IPS-18a (cell line): ENCODE measurements around the gene ATP4A.

Experiments
- H3K27ac ChIP-seq: one replicate; pipeline ENCODE4 v1.5.1; 2013; ENCODE audit warnings: low read length
- H3K27me3 ChIP-seq: one replicate; pipeline ENCODE4 v1.6.1; 2013; ENCODE audit warnings: mild to moderate bottlenecking, low read length; ENCODE audit not compliant: control insufficient read depth, insufficient read depth
- H3K36me3 ChIP-seq: one replicate; pipeline ENCODE4 v1.6.1; 2013; ENCODE audit warnings: low read depth, low read length; ENCODE audit not compliant: control insufficient read depth
- H3K4me1 ChIP-seq: one replicate; pipeline ENCODE4 v1.6.1; 2013; ENCODE audit warnings: low read depth, low read length; ENCODE audit not compliant: control insufficient read depth
- H3K4me3 ChIP-seq: one replicate; pipeline ENCODE4 v1.5.1; 2013; ENCODE audit warnings: low read length
- H3K9ac ChIP-seq: one replicate; pipeline ENCODE4 v1.6.1; 2013; ENCODE audit warnings: mild to moderate bottlenecking, low read length, moderate library complexity
- H3K9me3 ChIP-seq: one replicate; pipeline ENCODE4 v1.6.1; 2013; ENCODE audit warnings: low read depth, low read length; ENCODE audit not compliant: control insufficient read depth

Gene ATP4A

GRCh38 chr19:35562776-35563175 lies 682 bp downstream of the ATP4A start:
- H3K27me3 ChIP-seq, result peaks cover 16% of the 10 kb centered on the region
- no peaks in the 10 kb centered on the region for H3K4me1 ChIP-seq
- no peak overlapping the region for H3K4me3 ChIP-seq
- H3K27ac ChIP-seq, result no peak overlapping the region
- no peaks in the 10 kb centered on the region for H3K9me3 ChIP-seq
- no peaks in the 10 kb centered on the region for H3K36me3 ChIP-seq
- H3K9ac ChIP-seq, result no peak overlapping the region

GRCh38 chr19:35562336-35562735 lies 1.1 kb downstream of the ATP4A start:
- Histone ChIP-seq H3K36me3 (no peaks in the 10 kb centered on the region), H3K4me1 (peaks cover under 1% of the 10 kb centered on the region), H3K27me3 (peaks cover 16% of the 10 kb centered on the region), H3K9ac (no peak overlapping the region), H3K9me3 (no peaks in the 10 kb centered on the region), H3K4me3 (no peak overlapping the region), H3K27ac (no peak overlapping the region)

- no peaks in the 10 kb centered on the region for H3K36me3 ChIP-seq
- peaks cover 3% of the 10 kb centered on the region for H3K4me1 ChIP-seq
- H3K9ac ChIP-seq, result no peak overlapping the region
- H3K27ac ChIP-seq, result no peak overlapping the region
- peaks cover 16% of the 10 kb centered on the region for H3K27me3 ChIP-seq
- no peak overlapping the region for H3K4me3 ChIP-seq
- H3K9me3 ChIP-seq, result no peaks in the 10 kb centered on the region
These were observed 2.0 kb downstream of the ATP4A start for GRCh38 chr19:35561436-35561835.

GRCh38 chr19:35560677-35561076 lies 2.8 kb downstream of the ATP4A start:
- no peaks in the 10 kb centered on the region for H3K9me3 ChIP-seq
- no peak overlapping the region for H3K4me3 ChIP-seq
- H3K4me1 ChIP-seq, result peaks cover 3% of the 10 kb centered on the region
- H3K27ac ChIP-seq, result no peak overlapping the region
- H3K36me3 ChIP-seq, result no peaks in the 10 kb centered on the region
- H3K27me3 ChIP-seq, result peaks cover 16% of the 10 kb centered on the region
- no peak overlapping the region for H3K9ac ChIP-seq

- Histone ChIP-seq H3K9ac (no peak overlapping the region), H3K9me3 (no peaks in the 10 kb centered on the region), H3K27me3 (peaks cover 16% of the 10 kb centered on the region), H3K27ac (no peak overlapping the region), H3K4me3 (no peak overlapping the region), H3K36me3 (no peaks in the 10 kb centered on the region), H3K4me1 (peaks cover 3% of the 10 kb centered on the region)
These were observed 3.2 kb downstream of the ATP4A start for GRCh38 chr19:35560271-35560670.

DNA sequence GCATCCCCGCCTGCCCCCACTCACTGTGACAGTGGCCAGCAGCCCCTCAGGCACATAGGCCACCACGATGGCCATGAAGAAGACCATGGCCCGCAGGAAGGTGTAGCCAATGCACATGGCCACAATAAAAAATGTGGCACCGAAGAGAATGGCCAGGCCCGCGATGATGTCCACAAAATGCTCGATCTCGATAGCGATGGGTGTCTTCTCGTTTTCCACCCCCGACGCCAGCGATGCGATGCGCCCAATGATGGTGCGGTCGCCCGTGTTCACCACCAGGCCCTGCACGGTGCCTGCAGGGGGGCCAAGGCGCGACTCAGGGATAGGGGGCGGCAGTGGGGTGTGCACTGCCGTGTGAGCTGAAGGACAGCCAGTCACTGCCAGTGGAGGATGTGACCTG lies 3.7 kb downstream of the ATP4A start:
- H3K4me3 ChIP-seq, result no peak overlapping the region
- H3K27me3 ChIP-seq, result peaks cover 16% of the 10 kb centered on the region
- no peaks in the 10 kb centered on the region for H3K9me3 ChIP-seq
- peaks cover 3% of the 10 kb centered on the region for H3K4me1 ChIP-seq
- H3K27ac ChIP-seq, result no peak overlapping the region
- H3K36me3 ChIP-seq, result no peaks in the 10 kb centered on the region
- no peak overlapping the region for H3K9ac ChIP-seq

DNA sequence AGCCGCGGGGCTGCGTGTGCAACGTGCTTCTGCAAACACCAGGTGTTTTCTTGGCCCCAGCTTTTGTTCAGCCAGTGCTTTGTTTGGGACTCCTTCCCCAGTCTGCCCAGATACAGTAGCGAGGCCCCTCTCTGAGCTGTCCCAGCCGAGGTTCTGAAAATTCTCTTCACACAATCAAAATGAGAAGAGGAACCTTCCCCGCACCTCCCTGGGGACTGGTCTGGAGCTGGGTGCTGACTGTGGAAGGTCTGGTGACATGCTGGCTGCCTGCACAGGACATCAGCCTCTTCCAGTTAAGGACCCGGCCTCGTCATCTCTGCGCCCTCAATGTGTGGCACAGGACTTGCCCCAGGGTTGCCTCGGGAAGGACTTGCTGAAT lies 4.2 kb downstream of the ATP4A start:
- Histone ChIP-seq H3K4me1 (peaks cover 3% of the 10 kb centered on the region), H3K9me3 (no peaks in the 10 kb centered on the region), H3K36me3 (no peaks in the 10 kb centered on the region), H3K4me3 (no peak overlapping the region), H3K9ac (no peak overlapping the region), H3K27ac (no peak overlapping the region), H3K27me3 (peaks cover 16% of the 10 kb centered on the region)

DNA sequence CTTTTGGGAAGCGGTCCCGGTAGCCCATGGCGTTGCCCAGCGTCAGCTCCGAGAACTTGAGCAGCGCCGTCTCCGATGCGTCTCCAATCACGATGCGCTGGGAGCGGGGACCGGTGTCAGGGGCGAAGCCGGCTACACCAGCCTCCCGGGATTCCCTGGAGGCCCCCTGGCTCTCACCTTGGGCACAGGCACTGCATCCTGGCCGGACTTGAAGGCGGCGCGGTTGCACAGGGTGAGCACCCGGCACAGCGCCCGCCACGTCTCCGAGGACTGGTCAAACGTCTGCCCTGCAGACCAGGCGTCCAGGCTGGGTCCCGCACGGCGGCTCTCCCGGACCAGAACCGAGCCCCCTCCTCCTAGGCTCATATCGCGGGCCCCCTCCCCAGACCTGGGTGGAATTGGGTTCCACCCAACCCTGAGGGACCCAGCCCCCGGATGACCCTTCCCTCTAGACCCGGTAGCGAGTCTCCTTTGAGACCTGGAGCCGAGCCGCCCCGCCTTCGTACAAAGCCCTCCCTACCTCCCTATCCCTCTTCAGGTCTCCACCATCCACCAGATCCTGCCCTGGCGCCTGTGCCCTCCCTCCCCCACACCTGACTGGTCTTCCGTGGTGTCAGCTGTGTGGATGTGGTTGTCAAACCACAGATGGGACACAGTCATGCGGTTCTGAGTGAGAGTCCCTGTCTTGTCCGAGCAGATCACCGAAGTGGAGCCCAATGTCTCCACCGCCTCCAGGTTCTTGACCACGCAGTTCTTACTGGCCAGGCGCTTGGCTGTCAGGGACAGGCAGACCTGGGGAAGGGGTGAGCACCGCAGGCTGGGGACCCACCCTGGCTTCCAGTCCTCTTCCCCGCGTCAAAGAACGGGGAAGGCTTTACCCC lies 4.8 kb downstream of the ATP4A start:
- Histone ChIP-seq H3K4me3 (peak overlapping the region; percentile 73), H3K9ac (no peak overlapping the region), H3K36me3 (no peaks in the 10 kb centered on the region), H3K27me3 (peaks cover 16% of the 10 kb centered on the region), H3K4me1 (peaks cover 3% of the 10 kb centered on the region), H3K27ac (no peak overlapping the region), H3K9me3 (no peaks in the 10 kb centered on the region)

GRCh38 chr19:35557539-35558399 lies 5.7 kb downstream of the ATP4A start:
- Histone ChIP-seq H3K27me3 (peaks cover 16% of the 10 kb centered on the region), H3K27ac (no peak overlapping the region), H3K9ac (peak overlapping the region; percentile 22), H3K9me3 (no peaks in the 10 kb centered on the region), H3K4me3 (peak overlapping the region; percentile 73), H3K4me1 (peaks cover 3% of the 10 kb centered on the region), H3K36me3 (no peaks in the 10 kb centered on the region)

- Histone ChIP-seq H3K27me3 (peaks cover 16% of the 10 kb centered on the region), H3K4me1 (peaks cover 3% of the 10 kb centered on the region), H3K27ac (no peak overlapping the region), H3K4me3 (peak overlapping the region; percentile 73), H3K9ac (no peak overlapping the region), H3K36me3 (no peaks in the 10 kb centered on the region), H3K9me3 (no peaks in the 10 kb centered on the region)
These were observed 6.5 kb downstream of the ATP4A start for GRCh38 chr19:35556846-35557538.

- H3K9me3 ChIP-seq, result no peaks in the 10 kb centered on the region
- H3K9ac ChIP-seq, result no peak overlapping the region
- H3K27ac ChIP-seq, result no peak overlapping the region
- H3K27me3 ChIP-seq, result peaks cover 16% of the 10 kb centered on the region
- H3K4me1 ChIP-seq, result peaks cover 3% of the 10 kb centered on the region
- H3K4me3 ChIP-seq, result no peak overlapping the region
- H3K36me3 ChIP-seq, result no peaks in the 10 kb centered on the region
These were observed 7.3 kb downstream of the ATP4A start for GRCh38 chr19:35556025-35556590.
